Measurements from ENCODE around the gene CMIP.

Gene CMIP

GRCh38 chr16:81455720-81456494 is 11.3 kb downstream of the CMIP start:
- DNase-seq (ENCODE audit: low read depth, low spot score): no peak
- H3K4me3 ChIP-seq (ENCODE audit: low read depth, low read length): no peak overlapping the region
- no peak for TF ChIP-seq CTCF (IDR thresholded peaks at IDR 0.05; ENCODE audit: low read depth, low read length)
- in situ Hi-C loops (cut with HindIII; ENCODE audit: low sequenced_read_pairs): no loop called here

DNA sequence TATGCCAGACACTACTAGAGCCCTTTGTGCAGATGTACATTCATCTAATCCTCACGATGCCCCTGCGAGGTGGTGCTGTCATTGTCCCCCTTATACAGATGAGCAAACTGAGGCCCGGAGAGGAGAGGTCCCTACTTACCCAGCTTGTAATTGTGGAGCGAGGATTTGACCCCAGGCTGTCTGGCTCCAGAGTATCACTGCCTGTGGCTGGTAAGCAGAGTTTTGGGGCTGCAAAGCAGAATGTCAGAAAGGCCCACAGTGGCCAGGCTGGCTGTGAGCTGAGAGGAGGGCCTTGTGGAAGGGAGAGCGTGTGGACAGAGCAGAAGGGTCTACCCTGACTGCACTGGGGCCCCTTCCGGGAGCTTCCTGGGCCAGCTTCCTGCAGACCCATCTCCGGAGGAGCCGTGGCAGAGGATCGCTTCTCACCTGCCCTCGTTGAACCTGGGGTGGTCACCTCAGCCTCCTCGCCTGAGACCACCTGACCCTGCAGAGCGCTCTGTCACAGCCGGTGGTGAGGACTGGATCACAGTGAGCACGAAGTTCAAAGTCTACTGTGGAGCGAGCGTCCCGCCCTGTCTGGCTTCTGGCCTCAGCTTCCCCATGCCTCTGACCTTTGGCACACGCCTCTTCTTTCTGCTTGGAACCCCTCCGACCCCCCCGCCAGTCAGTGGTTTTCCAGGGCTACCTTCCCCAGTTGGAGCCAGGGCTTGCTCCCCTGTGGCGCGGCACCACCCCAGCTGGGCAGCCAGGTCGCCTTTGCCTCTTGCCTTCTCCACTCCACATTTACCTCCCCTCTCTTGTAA is 12.1 kb downstream of the CMIP start:
- TF ChIP-seq CTCF (IDR thresholded peaks at IDR 0.05; ENCODE audit: low read depth, low read length): no peak
- H3K4me3 ChIP-seq (ENCODE audit: low read depth, low read length): no peak overlapping the region
- in situ Hi-C loops (cut with HindIII; ENCODE audit: low sequenced_read_pairs): no loop called here
- DNase-seq (ENCODE audit: low read depth, low spot score): no peak

DNA sequence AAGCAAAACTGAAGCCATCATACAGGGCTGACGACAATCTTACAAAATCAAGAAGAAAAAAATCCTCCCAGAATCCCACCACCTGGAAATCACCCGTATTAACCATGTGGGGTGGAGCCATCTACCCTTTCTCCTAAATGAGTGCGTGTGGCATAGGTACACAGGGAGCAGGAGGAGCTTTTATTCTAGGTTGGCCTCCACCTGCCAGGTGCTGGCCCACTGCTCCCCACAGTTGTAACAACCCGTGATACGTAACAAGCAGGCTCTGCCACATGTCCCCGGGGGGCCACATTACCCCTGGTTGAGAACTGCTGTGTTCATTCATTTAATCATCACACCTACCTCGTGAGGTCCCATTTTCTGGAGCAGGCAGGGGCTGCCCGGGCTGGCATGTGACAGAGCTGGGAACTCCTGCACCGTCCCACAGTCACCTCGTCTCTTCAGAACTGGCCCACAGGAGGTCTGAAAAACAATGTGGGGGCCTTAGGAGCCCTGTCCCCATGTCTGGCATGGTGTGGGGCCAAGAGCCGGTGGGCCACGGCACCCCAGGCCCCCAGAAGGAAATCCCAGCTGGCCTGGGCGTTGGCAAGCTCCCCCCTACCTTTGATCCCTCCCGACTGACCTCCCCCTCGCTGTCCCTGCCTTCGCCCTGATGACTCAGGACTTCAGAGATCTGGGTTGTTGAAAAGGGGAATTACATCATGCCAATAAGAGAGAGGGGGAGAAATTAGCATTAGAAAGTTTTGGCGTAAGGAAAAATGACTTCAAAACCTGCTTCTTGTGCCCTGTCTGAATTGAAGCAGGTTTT is 12.9 kb downstream of the CMIP start:
- DNase-seq (ENCODE audit: low read depth, low spot score): peak; percentile 70
- TF ChIP-seq CTCF (IDR thresholded peaks at IDR 0.05; ENCODE audit: low read depth, low read length): no peak
- in situ Hi-C loops (cut with HindIII; ENCODE audit: low sequenced_read_pairs): no loop called here
- no peak overlapping the region for H3K4me3 ChIP-seq (ENCODE audit: low read depth, low read length)

DNA sequence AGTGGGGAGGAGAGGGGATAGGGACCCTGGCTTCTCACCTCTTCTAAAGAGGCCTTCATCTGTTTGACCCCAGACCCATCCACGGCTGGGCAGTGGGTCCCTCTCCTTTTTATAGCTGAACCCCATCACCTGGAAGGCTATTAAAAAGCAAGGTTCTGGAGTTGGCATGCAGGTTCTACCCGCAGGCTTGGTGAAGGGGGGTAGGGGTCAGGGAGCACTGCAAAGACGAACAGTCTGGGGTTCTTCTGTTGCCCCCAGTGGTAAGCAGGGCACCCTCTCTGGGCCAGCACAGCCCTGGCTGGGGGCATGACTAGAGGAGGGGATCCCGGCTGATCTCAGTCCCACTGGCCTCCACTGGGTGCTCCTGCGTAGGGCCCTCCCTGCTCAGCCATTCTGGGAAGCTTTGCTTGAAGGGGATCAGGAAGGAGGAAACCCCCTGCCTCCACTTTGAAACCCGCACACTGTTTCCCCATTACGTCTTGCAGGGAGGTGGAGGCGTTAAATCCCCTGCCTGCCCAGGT is 13.6 kb downstream of the CMIP start:
- H3K4me3 ChIP-seq (ENCODE audit: low read depth, low read length): no peak overlapping the region
- DNase-seq (ENCODE audit: low read depth, low spot score): no peak
- in situ Hi-C loops (cut with HindIII; ENCODE audit: low sequenced_read_pairs): no loop called here
- TF ChIP-seq CTCF (IDR thresholded peaks at IDR 0.05; ENCODE audit: low read depth, low read length): no peak

- TF ChIP-seq CTCF (IDR thresholded peaks at IDR 0.05; ENCODE audit: low read depth, low read length): no peak
- H3K4me3 ChIP-seq (ENCODE audit: low read depth, low read length): no peak overlapping the region
- in situ Hi-C loops (cut with HindIII; ENCODE audit: low sequenced_read_pairs): no loop called here
- DNase-seq (ENCODE audit: low read depth, low spot score): no peak
Measured at GRCh38 chr16:81458827-81459598, 14.4 kb downstream of the CMIP start.
